A549 (cell line): ENCODE results near the gene CMBL. TPM values are rescaled to one million over a fixed set of nuclear protein-coding genes. Genes with fewer than 3 reads are reported as not detected.
"Not testable (repeated sequence)": the region's sequence is repeated elsewhere in the genome, so short reads cannot be mapped to it uniquely, and the experiment has no call there.

Source experiments
- ATAC-seq, 2 experiments: fragments of 200-7000 bp in 1 of 2; fragments of >200 bp in 1 of 2; cut with Nextera tagmentation in 1 of 2; cut with Tn5 transposase in 1 of 2; 3 replicates each; pipeline versions ENCODE4 v1.8.0 to v1.9.1; 2018 to 2020; ENCODE audit warnings: mild to moderate bottlenecking in 1 of 2, moderate library complexity in 1 of 2
- CTCF ChIA-PET: fragments of 300-600 bp; sonication (Branson Sonifier 250); formaldehyde crosslinking; extraction: SDS; loops from one replicate; lab custom pipeline; 2021; ENCODE audit warnings: antibody characterized with exemption, inconsistent platforms; lab: Yijun Ruan, JAX
- POLR2A ChIA-PET: fragments of 350-600 bp; formaldehyde crosslinking; extraction: SDS; loops from one replicate; lab custom pipeline; 2021; ENCODE audit warnings: antibody characterized with exemption, inconsistent platforms; lab: Yijun Ruan, JAX
- DNase-seq, 2 experiments: peaks; one replicate each; pipeline versions ENCODE4 v3.0.0 to v3.0.0-alpha.2; 2011 to 2016; ENCODE audit warnings: low read depth in 1 of 2, low spot score in 1 of 2
- FAIRE-seq: peaks from 2 replicates; lab custom pipeline; 2011; peaks lifted over from hg19 to GRCh38; lab: Jason Lieb, UNC
- H3K27ac ChIP-seq, 2 experiments: fragments of >200 bp; sonication (Bioruptor Twin); formaldehyde crosslinking; 3 replicates each; pipeline ENCODE4 v1.5.1; 2016 to 2017
- H3K4me1 ChIP-seq: fragments of >200 bp; sonication (Bioruptor Twin); formaldehyde crosslinking; 3 replicates; pipeline ENCODE4 v1.6.1; 2016
- H3K4me2 ChIP-seq: fragments of >200 bp; sonication (Bioruptor Twin); formaldehyde crosslinking; 3 replicates; pipeline ENCODE4 v1.6.1; 2016
- H3K4me3 ChIP-seq: fragments of >200 bp; sonication (Bioruptor Twin); formaldehyde crosslinking; 3 replicates; pipeline ENCODE4 v1.5.1; 2016
- H3K9me3 ChIP-seq: fragments of >200 bp; sonication (Bioruptor Twin); formaldehyde crosslinking; 3 replicates; pipeline ENCODE4 v1.6.1; 2016
- BHLHE40 ChIP-seq: IDR thresholded peaks from 2 replicates; pipeline ENCODE4 v1.6.1; 2012; ENCODE audit warnings: low read depth, low read length, inconsistent platforms
- CBX8 ChIP-seq: fragments of 200-600 bp; sonication (generic); IDR thresholded peaks from 2 replicates; pipeline ENCODE4 v1.6.1; 2016
- CHD2 ChIP-seq: fragments of 150-350 bp; IDR thresholded peaks from 2 replicates; pipeline ENCODE4 v1.6.1; 2014; ENCODE audit warnings: low read length; ENCODE audit not compliant: partially characterized antibody
- EHF ChIP-seq: fragments of 250-450 bp; sonication (Bioruptor Pico); IDR thresholded peaks from 2 replicates; pipeline ENCODE4 v1.5.0; 2020; ENCODE audit warnings: mild to moderate bottlenecking
- EHMT2 ChIP-seq: fragments of 200-600 bp; sonication (generic); IDR thresholded peaks from 2 replicates; pipeline ENCODE4 v1.6.1; 2016; ENCODE audit warnings: antibody characterized with exemption, low read depth, mild to moderate bottlenecking, moderate library complexity
- FOSB ChIP-seq: fragments of 250-450 bp; sonication (Bioruptor Pico); IDR thresholded peaks from 2 replicates; pipeline ENCODE4 v1.5.0; 2020; ENCODE audit warnings: mild to moderate bottlenecking, moderate library complexity
- HEYL ChIP-seq: fragments of 250-450 bp; sonication (Bioruptor Pico); IDR thresholded peaks from 2 replicates; pipeline ENCODE4 v1.8.0; 2021; ENCODE audit warnings: mild to moderate bottlenecking, moderate library complexity
- HOXA7 ChIP-seq: fragments of 250-450 bp; sonication (Bioruptor Pico); IDR thresholded peaks from 2 replicates; pipeline ENCODE4 v1.5.0; 2020; ENCODE audit warnings: mild to moderate bottlenecking, moderate library complexity
- HOXB13 ChIP-seq: fragments of 250-450 bp; sonication (Bioruptor Pico); IDR thresholded peaks from 2 replicates; pipeline ENCODE4 v1.5.0; 2020; ENCODE audit warnings: low read depth, mild to moderate bottlenecking, moderate library complexity
- HOXB5 ChIP-seq: fragments of 250-450 bp; sonication (Bioruptor Pico); IDR thresholded peaks from 2 replicates; pipeline ENCODE4 v1.5.0; 2020; ENCODE audit warnings: mild to moderate bottlenecking, moderate library complexity
- KDM5A ChIP-seq: fragments of 200-600 bp; sonication (generic); IDR thresholded peaks from 2 replicates; pipeline ENCODE4 v1.6.1; 2016; ENCODE audit warnings: antibody characterized with exemption, mild to moderate bottlenecking
- MAFK ChIP-seq: fragments of 450-650 bp; IDR thresholded peaks from 2 replicates; pipeline ENCODE4 v1.6.1; 2014; ENCODE audit not compliant: partially characterized antibody
- NFE2L2 ChIP-seq: fragments of 150-350 bp; conservative IDR thresholded peaks from 2 replicates; pipeline ENCODE4 v1.6.1; 2014; ENCODE audit warnings: low read length
- NR3C1 ChIP-seq: fragments of >200 bp; sonication (Bioruptor Twin); formaldehyde crosslinking; IDR thresholded peaks from 3 replicates; pipeline ENCODE4 v1.6.1; 2017
- RAD21 ChIP-seq, 2 experiments: fragments of >200 bp in 1 of 2; sonication (Bioruptor Twin) in 1 of 2; formaldehyde crosslinking in 1 of 2; IDR thresholded peaks in 1 of 2; conservative IDR thresholded peaks in 1 of 2; 2 replicates in 1 of 2; 3 replicates in 1 of 2; pipeline ENCODE4 v1.6.1; 2012 to 2018; ENCODE audit warnings: inconsistent platforms in 1 of 2
- RFX5 ChIP-seq: fragments of 450-650 bp; IDR thresholded peaks from 2 replicates; pipeline ENCODE4 v1.7.1; 2014; ENCODE audit warnings: antibody characterized with exemption, mild to moderate bottlenecking, moderate library complexity
- SREBF2 ChIP-seq: fragments of 450-650 bp; IDR thresholded peaks from 2 replicates; pipeline ENCODE4 v1.6.1; 2014; ENCODE audit warnings: mild to moderate bottlenecking, moderate library complexity
- TP53 ChIP-seq: fragments of 250-450 bp; sonication (Bioruptor Pico); IDR thresholded peaks from 2 replicates; pipeline ENCODE4 v1.5.0; 2021; ENCODE audit warnings: mild to moderate bottlenecking, moderate library complexity
- WGBS: methylation state at CpG from one replicate; pipeline ENCODE4 v1.1.6; 2017; ENCODE audit errors: missing lambda C conversion rate; 5-methylcytosine and 5-hydroxymethylcytosine counted together
- polyA plus RNA-seq, 4 experiments: library from polyadenylated mRNA; depleted of rRNA in 3 of 4; stranded (reverse); fragments of >200 nt; fragmentation: RNase III in 1 of 4; extraction: RNeasy Plus Mini Kit Qiagen cat#74134 plus additional on column Dnase treatment in 1 of 4; gene quantifications; 2 replicates in 3 of 4; 3 replicates in 1 of 4; pipeline ENCODE4 v1.2.3, GENCODE V29; 2011 to 2017
- TF ChIP-seq, protein P1 (sequence below): fragments of >200 bp; sonication (Bioruptor Twin); formaldehyde crosslinking; IDR thresholded peaks from 3 replicates; pipeline ENCODE4 v1.6.1; 2016
- TF ChIP-seq, protein P2 (sequence below): fragments of 250-450 bp; sonication (Bioruptor Pico); IDR thresholded peaks from 2 replicates; pipeline ENCODE4 v1.5.0; 2021; ENCODE audit warnings: mild to moderate bottlenecking, moderate library complexity, borderline replicate concordance
- TF ChIP-seq, protein P3 (sequence below): fragments of 450-650 bp; IDR thresholded peaks from 2 replicates; pipeline ENCODE4 v1.6.1; 2014; ENCODE audit warnings: antibody characterized with exemption
- TF ChIP-seq, protein P4 (sequence below): fragments of 150-350 bp; IDR thresholded peaks from 2 replicates; pipeline ENCODE4 v1.6.1; 2014; ENCODE audit warnings: low read depth, mild to moderate bottlenecking, low read length

The CMBL gene
- polyA plus RNA-seq, 2 of the 4 experiments (the other 2 are of a cell fraction): 23.5 to 32.6 TPM

DNA sequence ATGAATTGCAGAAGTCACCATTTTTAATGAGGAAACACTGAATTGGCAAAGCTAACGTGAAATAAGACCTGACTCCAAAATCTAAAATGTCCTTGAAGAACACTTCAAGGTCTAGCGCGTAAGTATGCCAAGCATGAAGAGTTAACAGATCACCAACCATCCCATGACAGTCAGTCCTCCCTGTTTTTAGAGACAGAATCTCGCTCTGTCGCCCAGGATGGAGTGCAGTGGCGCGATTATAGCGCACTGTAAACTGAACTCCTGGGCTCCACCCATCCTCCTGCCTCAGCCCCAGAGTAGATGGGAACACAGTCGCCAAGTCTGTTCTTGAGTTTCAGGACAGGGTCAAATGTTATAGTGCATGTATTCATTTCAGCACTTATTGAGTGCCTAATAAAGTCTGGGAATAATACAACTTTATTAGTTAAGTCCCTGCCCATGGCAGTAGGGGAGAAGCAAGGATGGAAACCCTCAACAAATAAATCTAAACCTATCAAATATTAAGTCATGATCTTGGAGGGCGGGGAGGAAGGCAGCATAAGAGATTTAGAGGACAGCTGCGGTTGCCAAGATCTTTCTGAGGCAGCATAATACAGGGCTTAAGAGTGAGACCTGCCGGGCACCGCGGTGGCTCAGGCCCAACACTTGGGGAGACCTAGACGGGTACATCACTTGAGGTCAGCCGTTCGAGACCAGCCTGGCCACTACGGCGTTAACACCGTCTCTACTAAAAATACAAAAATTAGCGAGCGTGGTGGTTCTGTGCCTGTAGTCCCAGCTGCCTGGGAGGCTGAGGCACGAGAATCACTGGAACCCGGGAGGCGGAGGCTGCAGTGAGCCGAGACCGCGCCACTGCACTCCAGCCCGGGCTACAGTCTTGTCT, 59.1 kb downstream of the CMBL start (continued):
- TF ChIP-seq, protein P1, sequence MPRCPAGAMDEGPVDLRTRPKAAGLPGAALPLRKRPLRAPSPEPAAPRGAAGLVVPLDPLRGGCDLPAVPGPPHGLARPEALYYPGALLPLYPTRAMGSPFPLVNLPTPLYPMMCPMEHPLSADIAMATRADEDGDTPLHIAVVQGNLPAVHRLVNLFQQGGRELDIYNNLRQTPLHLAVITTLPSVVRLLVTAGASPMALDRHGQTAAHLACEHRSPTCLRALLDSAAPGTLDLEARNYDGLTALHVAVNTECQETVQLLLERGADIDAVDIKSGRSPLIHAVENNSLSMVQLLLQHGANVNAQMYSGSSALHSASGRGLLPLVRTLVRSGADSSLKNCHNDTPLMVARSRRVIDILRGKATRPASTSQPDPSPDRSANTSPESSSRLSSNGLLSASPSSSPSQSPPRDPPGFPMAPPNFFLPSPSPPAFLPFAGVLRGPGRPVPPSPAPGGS: no peak
- TF ChIP-seq, protein P2, sequence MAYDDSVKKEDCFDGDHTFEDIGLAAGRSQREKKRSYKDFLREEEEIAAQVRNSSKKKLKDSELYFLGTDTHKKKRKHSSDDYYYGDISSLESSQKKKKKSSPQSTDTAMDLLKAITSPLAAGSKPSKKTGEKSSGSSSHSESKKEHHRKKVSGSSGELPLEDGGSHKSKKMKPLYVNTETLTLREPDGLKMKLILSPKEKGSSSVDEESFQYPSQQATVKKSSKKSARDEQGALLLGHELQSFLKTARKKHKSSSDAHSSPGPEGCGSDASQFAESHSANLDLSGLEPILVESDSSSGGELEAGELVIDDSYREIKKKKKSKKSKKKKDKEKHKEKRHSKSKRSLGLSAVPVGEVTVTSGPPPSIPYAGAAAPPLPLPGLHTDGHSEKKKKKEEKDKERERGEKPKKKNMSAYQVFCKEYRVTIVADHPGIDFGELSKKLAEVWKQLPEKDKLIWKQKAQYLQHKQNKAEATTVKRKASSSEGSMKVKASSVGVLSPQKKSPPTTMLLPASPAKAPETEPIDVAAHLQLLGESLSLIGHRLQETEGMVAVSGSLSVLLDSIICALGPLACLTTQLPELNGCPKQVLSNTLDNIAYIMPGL (CRISPR knock-in tag): no peak
- no peak for TF ChIP-seq MAFK
- TF ChIP-seq, all 56 proteins: peak for 0

DNA sequence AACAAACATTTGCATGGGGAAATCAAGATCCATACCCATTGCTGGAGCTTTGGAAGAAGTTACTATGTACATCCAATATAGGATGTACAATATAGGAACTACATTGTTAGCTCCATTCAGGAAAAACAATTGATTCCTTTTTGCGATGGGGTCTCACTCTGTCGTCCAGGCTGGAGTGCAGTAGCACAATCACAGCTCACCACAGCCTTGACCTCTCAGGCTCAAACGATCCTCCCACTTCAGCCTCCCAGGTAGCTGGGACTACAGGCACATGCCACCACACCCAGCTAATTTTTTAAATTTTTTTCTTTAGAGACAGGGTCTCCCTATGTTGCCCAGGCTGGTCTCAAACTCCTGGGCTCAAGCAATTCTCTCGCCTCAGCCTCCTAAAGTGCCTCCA, 60.5 kb downstream of the CMBL start:
- H3K4me1 ChIP-seq: peaks cover 20% of the 10 kb centered on the region
- H3K4me3 ChIP-seq, POLR2A ChIA-PET, CTCF ChIA-PET, DNase-seq, H3K4me2 ChIP-seq, FAIRE-seq, H3K27ac ChIP-seq, ATAC-seq, H3K9me3 ChIP-seq: not testable (repeated sequence)
- 98% methylated on average over 4 of the region's 4 CpGs for WGBS

DNA sequence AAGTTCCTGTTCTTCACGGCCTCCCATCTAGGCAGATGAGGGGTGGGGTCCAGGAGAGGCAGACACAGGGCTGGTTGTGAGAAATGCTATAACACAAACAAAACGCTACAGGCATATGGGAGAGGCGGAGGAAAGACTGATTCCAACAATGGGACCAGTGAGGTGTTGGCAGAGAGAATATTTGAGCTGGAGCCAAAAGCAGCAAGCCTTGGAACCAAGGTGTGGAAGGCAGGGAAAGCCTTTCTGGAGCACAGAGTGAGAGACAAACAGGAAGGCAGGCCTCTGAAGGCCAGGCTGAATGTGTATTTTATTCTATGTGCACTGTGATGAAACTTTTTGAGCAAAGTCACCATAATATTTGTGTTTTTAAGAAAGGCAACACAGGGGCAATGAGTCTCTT, 60.9 kb downstream of the CMBL start:
- peaks cover 15% of the 10 kb centered on the region for H3K4me1 ChIP-seq
- ATAC-seq (no peak), FAIRE-seq (no peak)
- no peaks in the 10 kb centered on the region for H3K9me3 ChIP-seq
- WGBS: 83% methylated on average over 3 of the region's 3 CpGs
- H3K27ac ChIP-seq: no peak overlapping the region
- TF ChIP-seq RAD21 (conservative IDR thresholded peaks at IDR 0.05 in 1 of 2, IDR thresholded peaks at IDR 0.05 in 1 of 2): no peak
- no peak for TF ChIP-seq HOXA7 (CRISPR knock-in tag)
- no peak for TF ChIP-seq HOXB13 (CRISPR knock-in tag)
- TF ChIP-seq, protein P3, sequence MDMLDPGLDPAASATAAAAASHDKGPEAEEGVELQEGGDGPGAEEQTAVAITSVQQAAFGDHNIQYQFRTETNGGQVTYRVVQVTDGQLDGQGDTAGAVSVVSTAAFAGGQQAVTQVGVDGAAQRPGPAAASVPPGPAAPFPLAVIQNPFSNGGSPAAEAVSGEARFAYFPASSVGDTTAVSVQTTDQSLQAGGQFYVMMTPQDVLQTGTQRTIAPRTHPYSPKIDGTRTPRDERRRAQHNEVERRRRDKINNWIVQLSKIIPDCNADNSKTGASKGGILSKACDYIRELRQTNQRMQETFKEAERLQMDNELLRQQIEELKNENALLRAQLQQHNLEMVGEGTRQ: no peak
- TF ChIP-seq KDM5A: no peak
- no peak for TF ChIP-seq CHD2
- TF ChIP-seq HOXB5: no peak
- TF ChIP-seq BHLHE40: no peak
- no peak for TF ChIP-seq EHMT2
- no peak for TF ChIP-seq HEYL
- TF ChIP-seq, all 56 proteins: peak for 0
- no peak overlapping the region for H3K4me3 ChIP-seq
- no peak overlapping the region for H3K4me2 ChIP-seq
- no peak for DNase-seq
- POLR2A ChIA-PET: no interaction called here
- CTCF ChIA-PET: no interaction called here

DNA sequence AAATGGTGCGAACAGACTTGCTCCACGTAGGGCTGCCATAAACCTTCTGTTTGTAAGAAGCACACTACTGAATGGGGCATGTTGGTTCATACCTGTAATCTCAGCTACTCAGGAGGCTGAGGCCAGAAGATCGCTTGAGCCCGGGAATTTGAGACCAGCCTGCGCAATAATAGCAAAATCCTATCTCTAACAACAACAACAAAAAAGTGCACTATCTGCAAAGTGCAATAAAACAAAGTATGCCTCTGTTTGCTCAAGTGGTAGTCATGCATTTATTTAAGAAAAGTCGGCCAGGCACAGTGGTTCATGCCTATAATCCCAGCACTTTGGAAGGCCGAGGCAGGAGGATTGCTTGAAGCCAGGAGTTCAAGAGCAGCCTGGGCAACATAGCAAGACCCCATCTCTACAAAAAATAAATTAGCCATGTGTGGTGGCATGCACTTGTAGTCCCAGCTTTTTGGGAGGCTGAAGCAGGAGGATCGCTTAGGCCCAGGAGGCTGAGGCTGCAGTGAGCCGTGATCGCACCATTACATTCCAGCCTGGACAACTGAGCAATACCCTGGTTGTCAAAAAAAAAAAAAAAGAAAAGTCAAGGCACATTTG, 63.3 kb downstream of the CMBL start:
- H3K27ac ChIP-seq: no peak overlapping the region
- CTCF ChIA-PET: interaction anchor here (0.6 kb wide), 1 partner anchor 35 kb away, joined by 3 read pairs; no protein-coding TSS in a partner anchor
- FAIRE-seq (no peak), DNase-seq (no peak)
- H3K4me3 ChIP-seq: no peak overlapping the region
- TF ChIP-seq, protein P4, sequence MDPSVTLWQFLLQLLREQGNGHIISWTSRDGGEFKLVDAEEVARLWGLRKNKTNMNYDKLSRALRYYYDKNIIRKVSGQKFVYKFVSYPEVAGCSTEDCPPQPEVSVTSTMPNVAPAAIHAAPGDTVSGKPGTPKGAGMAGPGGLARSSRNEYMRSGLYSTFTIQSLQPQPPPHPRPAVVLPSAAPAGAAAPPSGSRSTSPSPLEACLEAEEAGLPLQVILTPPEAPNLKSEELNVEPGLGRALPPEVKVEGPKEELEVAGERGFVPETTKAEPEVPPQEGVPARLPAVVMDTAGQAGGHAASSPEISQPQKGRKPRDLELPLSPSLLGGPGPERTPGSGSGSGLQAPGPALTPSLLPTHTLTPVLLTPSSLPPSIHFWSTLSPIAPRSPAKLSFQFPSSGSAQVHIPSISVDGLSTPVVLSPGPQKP: no peak
- TF ChIP-seq FOSB (no peak), TP53 (CRISPR knock-in tag) (no peak), NR3C1 (no peak), MAFK (no peak), SREBF2 (no peak), RFX5 (no peak), NFE2L2 (no peak), HOXB5 (no peak), EHF (no peak), CBX8 (no peak)
- TF ChIP-seq, protein P3: no peak
- TF ChIP-seq, protein P1: no peak
- TF ChIP-seq, all 56 proteins: peak for 0
- no peaks in the 10 kb centered on the region for H3K9me3 ChIP-seq
- 91% methylated on average over 10 of the region's 10 CpGs for WGBS
- POLR2A ChIA-PET: no interaction called here
- ATAC-seq: no peak
- H3K4me2 ChIP-seq: no peak overlapping the region
- H3K4me1 ChIP-seq: peaks cover 13% of the 10 kb centered on the region
